K562 (cell line): ENCODE results near the gene FADS1. TPM values are rescaled to one million over a fixed set of nuclear protein-coding genes. Genes with fewer than 3 reads are reported as not detected.

Source experiments
- ADNP ChIP-seq: fragments of 200-800 bp; sonication (Bioruptor generic); IDR thresholded peaks from 2 replicates; pipeline ENCODE4 v1.6.1; 2016; ENCODE audit warnings: missing genetic modification characterization, missing compliant biosample characterization
- CTCF ChIP-seq, 3 experiments: IDR thresholded peaks in 2 of 3; conservative IDR thresholded peaks in 1 of 3; 2 replicates each; pipeline ENCODE4 v1.5.1; 2011 to 2012; ENCODE audit warnings: low read length in 3 of 3, mild to moderate bottlenecking in 3 of 3, control low read depth in 2 of 3, improper control_type of control experiment in 1 of 3, inconsistent platforms in 1 of 3, low read depth in 1 of 3, mixed read lengths in 1 of 3, moderate library complexity in 1 of 3; ENCODE audit not compliant: insufficient read depth in 2 of 3
- ETV6 ChIP-seq, 3 experiments: fragments of 150-350 bp in 1 of 3; sonication (generic) in 1 of 3; formaldehyde crosslinking in 1 of 3; IDR thresholded peaks; 2 replicates each; pipeline versions ENCODE4 v1.6.1 to v1.8.0; 2014 to 2022; ENCODE audit warnings: borderline replicate concordance in 2 of 3, low read depth in 2 of 3, antibody characterized with exemption in 1 of 3, low read length in 1 of 3, mild to moderate bottlenecking in 1 of 3, missing genetic modification reagents in 1 of 3
- MAFK ChIP-seq: IDR thresholded peaks from 2 replicates; pipeline ENCODE4 v1.6.1; 2011; ENCODE audit warnings: low read length, improper control_type of control experiment
- NFE2L1 ChIP-seq: fragments of 450-650 bp; IDR thresholded peaks from 2 replicates; pipeline ENCODE4 v1.6.1; 2016; ENCODE audit warnings: missing genetic modification characterization, low read depth, mild to moderate bottlenecking, missing compliant biosample characterization, moderate library complexity, borderline replicate concordance
- RBM15 ChIP-seq: fragments of 200-400 bp; formaldehyde crosslinking; IDR thresholded peaks from 2 replicates; pipeline ENCODE4 v1.6.1; 2018; ENCODE audit warnings: mild to moderate bottlenecking, low read length, moderate library complexity; ENCODE audit not compliant: insufficient read depth
- TAF7 ChIP-seq: fragments of 450-650 bp; IDR thresholded peaks from 2 replicates; pipeline ENCODE4 v1.6.1; 2016; ENCODE audit warnings: missing genetic modification characterization, missing compliant biosample characterization
- XRCC3 ChIP-seq: fragments of 450-650 bp; IDR thresholded peaks from 2 replicates; pipeline ENCODE4 v1.6.1; 2017; ENCODE audit warnings: mild to moderate bottlenecking, moderate library complexity
- polyA plus RNA-seq, 8 experiments: library from polyadenylated mRNA; depleted of rRNA in 4 of 8; stranded (reverse) in 5 of 8; unstranded in 3 of 8; fragments of >200 nt; fragmentation: Nextera tagmentation in 2 of 8; fragmentation: Illumina TruSeq in 1 of 8; extraction: Ambion mirVana in 2 of 8; extraction: Trizol in 1 of 8; gene quantifications; 2 replicates each; pipeline versions ENCODE4 v1.2.1 to v1.2.3, GENCODE V29; 2011 to 2014; ENCODE audit warnings: inconsistent platforms in 1 of 8, missing spikeins in 1 of 8
- total RNA-seq, 7 experiments: library from RNA; depleted of rRNA in 6 of 7; stranded (reverse); fragments of >200 nt in 6 of 7; fragmentation: Illumina TruSeq in 2 of 7; extraction: Trizol in 2 of 7; gene quantifications; 2 replicates each; pipeline versions ENCODE4 v1.2.1 to v1.2.3, GENCODE V29; 2011 to 2021; ENCODE audit warnings: low replicate concordance in 1 of 7
- TF ChIP-seq, protein P1 (sequence below): fragments of 250-450 bp; sonication (Bioruptor Pico); IDR thresholded peaks from 2 replicates; pipeline ENCODE4 v1.4.0; 2020; ENCODE audit warnings: mild to moderate bottlenecking
- TF ChIP-seq, protein P2 (sequence below): fragments of 250-450 bp; sonication (Bioruptor Pico); IDR thresholded peaks from 2 replicates; pipeline ENCODE4 v1.6.1; 2021; ENCODE audit warnings: mild to moderate bottlenecking
- TF ChIP-seq, protein P3 (sequence below): fragments of 250-450 bp; sonication (Bioruptor Pico); IDR thresholded peaks from 2 replicates; pipeline ENCODE4 v1.5.0; 2021
- TF ChIP-seq, protein P4 (sequence below): sonication (generic); formaldehyde crosslinking; IDR thresholded peaks from 2 replicates; pipeline ENCODE4 v1.8.0; 2023; ENCODE audit warnings: mild to moderate bottlenecking, missing genetic modification reagents
- TF ChIP-seq, protein P5 (sequence below), 2 experiments: fragments of 450-650 bp in 1 of 2; IDR thresholded peaks; 2 replicates each; pipeline ENCODE4 v1.6.1; 2011 to 2017; ENCODE audit warnings: low read depth in 2 of 2, antibody characterized with exemption in 1 of 2, borderline replicate concordance in 1 of 2, low read length in 1 of 2, mild to moderate bottlenecking in 1 of 2, mixed read lengths in 1 of 2; ENCODE audit not compliant: control insufficient read depth in 1 of 2

FADS1 gene
- total and polyA plus RNA-seq, 9 of the 15 experiments (the other 6 are each of a cell fraction or from before 2014, with no cell fraction given) = 110 to 864 (median 364) TPM

GRCh38 chr11:61776561-61777075, 40.2 kb downstream of the FADS1 start (continued):
- TF ChIP-seq, protein P1, sequence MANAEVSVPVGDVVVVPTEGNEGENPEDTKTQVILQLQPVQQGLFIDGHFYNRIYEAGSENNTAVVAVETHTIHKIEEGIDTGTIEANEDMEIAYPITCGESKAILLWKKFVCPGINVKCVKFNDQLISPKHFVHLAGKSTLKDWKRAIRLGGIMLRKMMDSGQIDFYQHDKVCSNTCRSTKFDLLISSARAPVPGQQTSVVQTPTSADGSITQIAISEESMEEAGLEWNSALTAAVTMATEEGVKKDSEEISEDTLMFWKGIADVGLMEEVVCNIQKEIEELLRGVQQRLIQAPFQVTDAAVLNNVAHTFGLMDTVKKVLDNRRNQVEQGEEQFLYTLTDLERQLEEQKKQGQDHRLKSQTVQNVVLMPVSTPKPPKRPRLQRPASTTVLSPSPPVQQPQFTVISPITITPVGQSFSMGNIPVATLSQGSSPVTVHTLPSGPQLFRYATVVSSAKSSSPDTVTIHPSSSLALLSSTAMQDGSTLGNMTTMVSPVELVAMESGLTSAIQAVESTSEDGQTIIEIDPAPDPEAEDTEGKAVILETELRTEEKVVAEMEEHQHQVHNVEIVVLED (CRISPR knock-in tag) = no peak
- TF ChIP-seq XRCC3 (no peak), CTCF (IDR thresholded peaks at IDR 0.05 in 2 of 3, conservative IDR thresholded peaks at IDR 0.05 in 1 of 3; ENCODE audit: insufficient read depth in 2 of 3, low read depth in 1 of 3, low read length in 3 of 3) (peak; percentile 89 to 93 (median 92)), ETV6 (IDR thresholded peaks at IDR 0.05; ENCODE audit: borderline replicate concordance in 1 of 2, low read depth in 2 of 2, low read length in 1 of 2) (no peak), ETV6 (CRISPR knock-in tag; IDR thresholded peaks at IDR 0.05; ENCODE audit: borderline replicate concordance) (no peak), RBM15 (no peak), TAF7 (tag) (no peak), MAFK (no peak), ADNP (tag) (no peak), NFE2L1 (no peak)
- TF ChIP-seq, protein P2, sequence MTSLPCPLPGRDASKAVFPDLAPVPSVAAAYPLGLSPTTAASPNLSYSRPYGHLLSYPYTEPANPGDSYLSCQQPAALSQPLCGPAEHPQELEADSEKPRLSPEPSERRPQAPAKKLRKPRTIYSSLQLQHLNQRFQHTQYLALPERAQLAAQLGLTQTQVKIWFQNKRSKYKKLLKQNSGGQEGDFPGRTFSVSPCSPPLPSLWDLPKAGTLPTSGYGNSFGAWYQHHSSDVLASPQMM (CRISPR knock-in tag) = no peak
- TF ChIP-seq, protein P3, sequence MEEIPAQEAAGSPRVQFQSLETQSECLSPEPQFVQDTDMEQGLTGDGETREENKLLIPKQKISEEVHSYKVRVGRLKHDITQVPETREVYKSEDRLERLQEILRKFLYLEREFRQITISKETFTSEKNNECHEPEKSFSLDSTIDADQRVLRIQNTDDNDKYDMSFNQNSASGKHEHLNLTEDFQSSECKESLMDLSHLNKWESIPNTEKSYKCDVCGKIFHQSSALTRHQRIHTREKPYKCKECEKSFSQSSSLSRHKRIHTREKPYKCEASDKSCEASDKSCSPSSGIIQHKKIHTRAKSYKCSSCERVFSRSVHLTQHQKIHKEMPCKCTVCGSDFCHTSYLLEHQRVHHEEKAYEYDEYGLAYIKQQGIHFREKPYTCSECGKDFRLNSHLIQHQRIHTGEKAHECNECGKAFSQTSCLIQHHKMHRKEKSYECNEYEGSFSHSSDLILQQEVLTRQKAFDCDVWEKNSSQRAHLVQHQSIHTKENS (CRISPR knock-in tag) = no peak
- TF ChIP-seq, protein P4, sequence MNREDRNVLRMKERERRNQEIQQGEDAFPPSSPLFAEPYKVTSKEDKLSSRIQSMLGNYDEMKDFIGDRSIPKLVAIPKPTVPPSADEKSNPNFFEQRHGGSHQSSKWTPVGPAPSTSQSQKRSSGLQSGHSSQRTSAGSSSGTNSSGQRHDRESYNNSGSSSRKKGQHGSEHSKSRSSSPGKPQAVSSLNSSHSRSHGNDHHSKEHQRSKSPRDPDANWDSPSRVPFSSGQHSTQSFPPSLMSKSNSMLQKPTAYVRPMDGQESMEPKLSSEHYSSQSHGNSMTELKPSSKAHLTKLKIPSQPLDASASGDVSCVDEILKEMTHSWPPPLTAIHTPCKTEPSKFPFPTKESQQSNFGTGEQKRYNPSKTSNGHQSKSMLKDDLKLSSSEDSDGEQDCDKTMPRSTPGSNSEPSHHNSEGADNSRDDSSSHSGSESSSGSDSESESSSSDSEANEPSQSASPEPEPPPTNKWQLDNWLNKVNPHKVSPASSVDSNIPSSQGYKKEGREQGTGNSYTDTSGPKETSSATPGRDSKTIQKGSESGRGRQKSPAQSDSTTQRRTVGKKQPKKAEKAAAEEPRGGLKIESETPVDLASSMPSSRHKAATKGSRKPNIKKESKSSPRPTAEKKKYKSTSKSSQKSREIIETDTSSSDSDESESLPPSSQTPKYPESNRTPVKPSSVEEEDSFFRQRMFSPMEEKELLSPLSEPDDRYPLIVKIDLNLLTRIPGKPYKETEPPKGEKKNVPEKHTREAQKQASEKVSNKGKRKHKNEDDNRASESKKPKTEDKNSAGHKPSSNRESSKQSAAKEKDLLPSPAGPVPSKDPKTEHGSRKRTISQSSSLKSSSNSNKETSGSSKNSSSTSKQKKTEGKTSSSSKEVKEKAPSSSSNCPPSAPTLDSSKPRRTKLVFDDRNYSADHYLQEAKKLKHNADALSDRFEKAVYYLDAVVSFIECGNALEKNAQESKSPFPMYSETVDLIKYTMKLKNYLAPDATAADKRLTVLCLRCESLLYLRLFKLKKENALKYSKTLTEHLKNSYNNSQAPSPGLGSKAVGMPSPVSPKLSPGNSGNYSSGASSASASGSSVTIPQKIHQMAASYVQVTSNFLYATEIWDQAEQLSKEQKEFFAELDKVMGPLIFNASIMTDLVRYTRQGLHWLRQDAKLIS = no peak
- TF ChIP-seq, protein P5, sequence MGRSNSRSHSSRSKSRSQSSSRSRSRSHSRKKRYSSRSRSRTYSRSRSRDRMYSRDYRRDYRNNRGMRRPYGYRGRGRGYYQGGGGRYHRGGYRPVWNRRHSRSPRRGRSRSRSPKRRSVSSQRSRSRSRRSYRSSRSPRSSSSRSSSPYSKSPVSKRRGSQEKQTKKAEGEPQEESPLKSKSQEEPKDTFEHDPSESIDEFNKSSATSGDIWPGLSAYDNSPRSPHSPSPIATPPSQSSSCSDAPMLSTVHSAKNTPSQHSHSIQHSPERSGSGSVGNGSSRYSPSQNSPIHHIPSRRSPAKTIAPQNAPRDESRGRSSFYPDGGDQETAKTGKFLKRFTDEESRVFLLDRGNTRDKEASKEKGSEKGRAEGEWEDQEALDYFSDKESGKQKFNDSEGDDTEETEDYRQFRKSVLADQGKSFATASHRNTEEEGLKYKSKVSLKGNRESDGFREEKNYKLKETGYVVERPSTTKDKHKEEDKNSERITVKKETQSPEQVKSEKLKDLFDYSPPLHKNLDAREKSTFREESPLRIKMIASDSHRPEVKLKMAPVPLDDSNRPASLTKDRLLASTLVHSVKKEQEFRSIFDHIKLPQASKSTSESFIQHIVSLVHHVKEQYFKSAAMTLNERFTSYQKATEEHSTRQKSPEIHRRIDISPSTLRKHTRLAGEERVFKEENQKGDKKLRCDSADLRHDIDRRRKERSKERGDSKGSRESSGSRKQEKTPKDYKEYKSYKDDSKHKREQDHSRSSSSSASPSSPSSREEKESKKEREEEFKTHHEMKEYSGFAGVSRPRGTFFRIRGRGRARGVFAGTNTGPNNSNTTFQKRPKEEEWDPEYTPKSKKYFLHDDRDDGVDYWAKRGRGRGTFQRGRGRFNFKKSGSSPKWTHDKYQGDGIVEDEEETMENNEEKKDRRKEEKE (IDR thresholded peaks at IDR 0.05; ENCODE audit: borderline replicate concordance in 1 of 2, control insufficient read depth in 1 of 2, low read depth in 2 of 2, low read length in 1 of 2) = no peak
